Esophagus squamous epithelium (tissue), 4 donors: ENCODE results near the gene UFSP1.

Source experiments
- CTCF ChIP-seq, 6 experiments: fragments of 450-650 bp in 4 of 6; fragments of 200-600 bp in 2 of 6; sonication (generic) in 2 of 6; IDR thresholded peaks; one replicate each; pipeline ENCODE4 v1.5.1; 2016 to 2019; ENCODE audit warnings: antibody characterized with exemption in 6 of 6, mild to moderate bottlenecking in 4 of 6, moderate library complexity in 4 of 6
- POLR2A ChIP-seq, 4 donors: fragments of 450-650 bp; IDR thresholded peaks; one replicate each; pipeline ENCODE4 v1.6.1; 2017; ENCODE audit warnings: antibody characterized with exemption in 4 of 4, mild to moderate bottlenecking in 4 of 4, moderate library complexity in 3 of 4

GRCh38 chr7:100908512-100908911 is 19.0 kb upstream of the UFSP1 start:
- TF ChIP-seq CTCF (IDR thresholded peaks at IDR 0.05): no peak
- TF ChIP-seq POLR2A (IDR thresholded peaks at IDR 0.05): no peak
